A549 (cell line): ENCODE measurements around the gene ANKRD33. TPM values are rescaled to one million over a fixed set of nuclear protein-coding genes. Genes with fewer than 3 reads are reported as not detected.

Source experiments
- ATAC-seq, 2 experiments: fragments of 200-7000 bp in 1 of 2; fragments of >200 bp in 1 of 2; cut with Nextera tagmentation in 1 of 2; cut with Tn5 transposase in 1 of 2; 3 replicates each; pipeline versions ENCODE4 v1.8.0 to v1.9.1; 2018 to 2020; ENCODE audit warnings: mild to moderate bottlenecking in 1 of 2, moderate library complexity in 1 of 2
- CTCF ChIA-PET: fragments of 300-600 bp; sonication (Branson Sonifier 250); formaldehyde crosslinking; extraction: SDS; loops from one replicate; lab custom pipeline; 2021; ENCODE audit warnings: antibody characterized with exemption, inconsistent platforms; lab: Yijun Ruan, JAX
- POLR2A ChIA-PET: fragments of 350-600 bp; formaldehyde crosslinking; extraction: SDS; loops from one replicate; lab custom pipeline; 2021; ENCODE audit warnings: antibody characterized with exemption, inconsistent platforms; lab: Yijun Ruan, JAX
- DNase-seq, 2 experiments: peaks; one replicate each; pipeline versions ENCODE4 v3.0.0 to v3.0.0-alpha.2; 2011 to 2016; ENCODE audit warnings: low read depth in 1 of 2, low spot score in 1 of 2
- FAIRE-seq: peaks from 2 replicates; lab custom pipeline; 2011; peaks lifted over from hg19 to GRCh38; lab: Jason Lieb, UNC
- H3K27ac ChIP-seq, 2 experiments: fragments of >200 bp; sonication (Bioruptor Twin); formaldehyde crosslinking; 3 replicates each; pipeline ENCODE4 v1.5.1; 2016 to 2017
- H3K4me1 ChIP-seq: fragments of >200 bp; sonication (Bioruptor Twin); formaldehyde crosslinking; 3 replicates; pipeline ENCODE4 v1.6.1; 2016
- H3K4me2 ChIP-seq: fragments of >200 bp; sonication (Bioruptor Twin); formaldehyde crosslinking; 3 replicates; pipeline ENCODE4 v1.6.1; 2016
- H3K4me3 ChIP-seq: fragments of >200 bp; sonication (Bioruptor Twin); formaldehyde crosslinking; 3 replicates; pipeline ENCODE4 v1.5.1; 2016
- H3K9me3 ChIP-seq: fragments of >200 bp; sonication (Bioruptor Twin); formaldehyde crosslinking; 3 replicates; pipeline ENCODE4 v1.6.1; 2016
- BCL3 ChIP-seq: fragments of >200 bp; sonication (Bioruptor Twin); formaldehyde crosslinking; IDR thresholded peaks from 3 replicates; pipeline ENCODE4 v1.6.1; 2016
- BHLHE40 ChIP-seq: IDR thresholded peaks from 2 replicates; pipeline ENCODE4 v1.6.1; 2012; ENCODE audit warnings: low read depth, low read length, inconsistent platforms
- CBX2 ChIP-seq: fragments of 200-600 bp; sonication (generic); IDR thresholded peaks from 2 replicates; pipeline ENCODE4 v1.6.1; 2016; ENCODE audit warnings: low read depth, mild to moderate bottlenecking, borderline replicate concordance
- CBX8 ChIP-seq: fragments of 200-600 bp; sonication (generic); IDR thresholded peaks from 2 replicates; pipeline ENCODE4 v1.6.1; 2016
- EP300 ChIP-seq, 2 experiments: fragments of >200 bp; sonication (Bioruptor Twin); formaldehyde crosslinking; IDR thresholded peaks; 2 replicates in 1 of 2; 3 replicates in 1 of 2; pipeline ENCODE4 v1.6.1; 2016 to 2017
- FOXS1 ChIP-seq: fragments of 250-450 bp; sonication (Bioruptor Pico); IDR thresholded peaks from 2 replicates; pipeline ENCODE4 v1.5.0; 2020; ENCODE audit warnings: mild to moderate bottlenecking, moderate library complexity
- HEYL ChIP-seq: fragments of 250-450 bp; sonication (Bioruptor Pico); IDR thresholded peaks from 2 replicates; pipeline ENCODE4 v1.8.0; 2021; ENCODE audit warnings: mild to moderate bottlenecking, moderate library complexity
- HOXA7 ChIP-seq: fragments of 250-450 bp; sonication (Bioruptor Pico); IDR thresholded peaks from 2 replicates; pipeline ENCODE4 v1.5.0; 2020; ENCODE audit warnings: mild to moderate bottlenecking, moderate library complexity
- HOXB13 ChIP-seq: fragments of 250-450 bp; sonication (Bioruptor Pico); IDR thresholded peaks from 2 replicates; pipeline ENCODE4 v1.5.0; 2020; ENCODE audit warnings: low read depth, mild to moderate bottlenecking, moderate library complexity
- JUN ChIP-seq, 2 experiments: fragments of >200 bp; sonication (Bioruptor Twin); formaldehyde crosslinking; IDR thresholded peaks; 2 replicates in 1 of 2; 3 replicates in 1 of 2; pipeline ENCODE4 v1.6.1; 2016 to 2017
- JUNB ChIP-seq: fragments of >200 bp; sonication (Bioruptor Twin); formaldehyde crosslinking; IDR thresholded peaks from 2 replicates; pipeline ENCODE4 v1.6.1; 2016
- KDM1A ChIP-seq: fragments of 200-600 bp; sonication (generic); IDR thresholded peaks from 2 replicates; pipeline ENCODE4 v1.6.1; 2016; ENCODE audit warnings: low read depth, mild to moderate bottlenecking
- KDM5A ChIP-seq: fragments of 200-600 bp; sonication (generic); IDR thresholded peaks from 2 replicates; pipeline ENCODE4 v1.6.1; 2016; ENCODE audit warnings: antibody characterized with exemption, mild to moderate bottlenecking
- MAFK ChIP-seq: fragments of 450-650 bp; IDR thresholded peaks from 2 replicates; pipeline ENCODE4 v1.6.1; 2014; ENCODE audit not compliant: partially characterized antibody
- MYC ChIP-seq: IDR thresholded peaks from 2 replicates; pipeline ENCODE4 v1.6.1; 2012; ENCODE audit warnings: mild to moderate bottlenecking, inconsistent platforms, low read length, improper control_type of control experiment, borderline replicate concordance
- NFE2L2 ChIP-seq: fragments of 150-350 bp; conservative IDR thresholded peaks from 2 replicates; pipeline ENCODE4 v1.6.1; 2014; ENCODE audit warnings: low read length
- POLR2AphosphoS2 ChIP-seq: conservative IDR thresholded peaks from 2 replicates; pipeline ENCODE4 v1.6.1; 2012; ENCODE audit warnings: low read length, improper control_type of control experiment, inconsistent platforms
- RAD21 ChIP-seq, 2 experiments: fragments of >200 bp in 1 of 2; sonication (Bioruptor Twin) in 1 of 2; formaldehyde crosslinking in 1 of 2; IDR thresholded peaks in 1 of 2; conservative IDR thresholded peaks in 1 of 2; 2 replicates in 1 of 2; 3 replicates in 1 of 2; pipeline ENCODE4 v1.6.1; 2012 to 2018; ENCODE audit warnings: inconsistent platforms in 1 of 2
- RARB ChIP-seq: fragments of 250-450 bp; sonication (Bioruptor Pico); IDR thresholded peaks from 2 replicates; pipeline ENCODE4 v1.8.0; 2021; ENCODE audit warnings: mild to moderate bottlenecking, moderate library complexity
- RFX5 ChIP-seq: fragments of 450-650 bp; IDR thresholded peaks from 2 replicates; pipeline ENCODE4 v1.7.1; 2014; ENCODE audit warnings: antibody characterized with exemption, mild to moderate bottlenecking, moderate library complexity
- SREBF2 ChIP-seq: fragments of 450-650 bp; IDR thresholded peaks from 2 replicates; pipeline ENCODE4 v1.6.1; 2014; ENCODE audit warnings: mild to moderate bottlenecking, moderate library complexity
- TP53 ChIP-seq: fragments of 250-450 bp; sonication (Bioruptor Pico); IDR thresholded peaks from 2 replicates; pipeline ENCODE4 v1.5.0; 2021; ENCODE audit warnings: mild to moderate bottlenecking, moderate library complexity
- ZSCAN20 ChIP-seq: fragments of 250-450 bp; sonication (Bioruptor Pico); IDR thresholded peaks from 2 replicates; pipeline ENCODE4 v1.8.0; 2022; ENCODE audit warnings: mild to moderate bottlenecking, moderate library complexity
- WGBS: methylation state at CpG from one replicate; pipeline ENCODE4 v1.1.6; 2017; ENCODE audit errors: missing lambda C conversion rate; 5-methylcytosine and 5-hydroxymethylcytosine counted together
- polyA plus RNA-seq, 4 experiments: library from polyadenylated mRNA; depleted of rRNA in 3 of 4; stranded (reverse); fragments of >200 nt; fragmentation: RNase III in 1 of 4; extraction: RNeasy Plus Mini Kit Qiagen cat#74134 plus additional on column Dnase treatment in 1 of 4; gene quantifications; 2 replicates in 3 of 4; 3 replicates in 1 of 4; pipeline ENCODE4 v1.2.3, GENCODE V29; 2011 to 2017
- TF ChIP-seq, protein P1 (sequence below): IDR thresholded peaks from 2 replicates; pipeline ENCODE4 v1.6.1; 2012
- TF ChIP-seq, protein P2 (sequence below): fragments of 150-350 bp; IDR thresholded peaks from 2 replicates; pipeline ENCODE4 v1.6.1; 2014; ENCODE audit warnings: low read depth, mild to moderate bottlenecking, low read length

The ANKRD33 gene
- polyA plus RNA-seq, 2 of the 4 experiments (the other 2 are of a cell fraction) = not detected

DNA sequence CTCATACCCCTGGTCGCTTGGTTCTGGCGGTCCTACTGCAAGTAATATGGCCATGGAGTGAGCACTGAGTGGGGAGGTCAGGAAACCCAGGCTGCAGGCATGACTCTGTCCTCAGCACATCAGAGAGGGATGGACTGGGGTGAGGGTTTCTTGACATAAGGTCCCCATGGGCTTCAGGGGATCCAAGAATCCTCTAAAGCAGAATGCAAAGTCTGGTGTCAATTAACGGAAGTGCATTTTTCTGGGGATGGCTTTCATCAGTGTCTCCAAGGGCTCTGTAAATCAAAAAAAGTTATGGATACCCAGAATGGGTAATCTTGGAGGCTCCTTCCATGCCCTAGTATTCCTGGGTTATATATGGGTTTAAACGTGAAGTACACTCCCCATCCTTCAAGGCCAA lies 43.0 kb upstream of the ANKRD33 start:
- Histone ChIP-seq H3K4me2 (no peak overlapping the region), H3K4me1 (peaks cover 5% of the 10 kb centered on the region; the same call in 1 of the 3 replicates), H3K27ac (no peak overlapping the region), H3K4me3 (no peak overlapping the region), H3K9me3 (no peaks in the 10 kb centered on the region)
- POLR2A ChIA-PET = no interaction called here
- CTCF ChIA-PET = interaction anchor here (1.3 kb wide), 1 partner anchor 24 kb away, joined by 3 read pairs; no protein-coding TSS in a partner anchor
- DNase-seq (no peak), FAIRE-seq (no peak)
- TF ChIP-seq KDM5A (no peak), HOXB13 (CRISPR knock-in tag) (no peak), SREBF2 (no peak), MYC (no peak), EP300 (IDR thresholded peaks at IDR 0.05) (no peak), RARB (no peak), NFE2L2 (no peak), TP53 (CRISPR knock-in tag) (no peak), RAD21 (conservative IDR thresholded peaks at IDR 0.05 in 1 of 2, IDR thresholded peaks at IDR 0.05 in 1 of 2) (no peak), JUNB (no peak), FOXS1 (CRISPR knock-in tag) (no peak), RFX5 (no peak), JUN (IDR thresholded peaks at IDR 0.05) (no peak), HOXA7 (CRISPR knock-in tag) (no peak), POLR2AphosphoS2 (no peak), KDM1A (no peak), CBX8 (no peak), ZSCAN20 (CRISPR knock-in tag) (no peak)
- TF ChIP-seq, protein P1, sequence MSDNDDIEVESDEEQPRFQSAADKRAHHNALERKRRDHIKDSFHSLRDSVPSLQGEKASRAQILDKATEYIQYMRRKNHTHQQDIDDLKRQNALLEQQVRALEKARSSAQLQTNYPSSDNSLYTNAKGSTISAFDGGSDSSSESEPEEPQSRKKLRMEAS = no peak
- TF ChIP-seq, protein P2, sequence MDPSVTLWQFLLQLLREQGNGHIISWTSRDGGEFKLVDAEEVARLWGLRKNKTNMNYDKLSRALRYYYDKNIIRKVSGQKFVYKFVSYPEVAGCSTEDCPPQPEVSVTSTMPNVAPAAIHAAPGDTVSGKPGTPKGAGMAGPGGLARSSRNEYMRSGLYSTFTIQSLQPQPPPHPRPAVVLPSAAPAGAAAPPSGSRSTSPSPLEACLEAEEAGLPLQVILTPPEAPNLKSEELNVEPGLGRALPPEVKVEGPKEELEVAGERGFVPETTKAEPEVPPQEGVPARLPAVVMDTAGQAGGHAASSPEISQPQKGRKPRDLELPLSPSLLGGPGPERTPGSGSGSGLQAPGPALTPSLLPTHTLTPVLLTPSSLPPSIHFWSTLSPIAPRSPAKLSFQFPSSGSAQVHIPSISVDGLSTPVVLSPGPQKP = no peak
- TF ChIP-seq, all 56 proteins: peak for 0
- no peak for ATAC-seq
- WGBS = 72% methylated on average over 4 of the region's 4 CpGs

- Histone ChIP-seq H3K4me1 (peaks cover 5% of the 10 kb centered on the region; the same call in 1 of the 3 replicates), H3K4me3 (no peak overlapping the region), H3K27ac (no peak overlapping the region), H3K9me3 (no peaks in the 10 kb centered on the region), H3K4me2 (no peak overlapping the region)
- no peak for DNase-seq
- ChIA-PET CTCF (interaction anchor here (1.0 to 1.9 kb wide), 3 partner anchors 21 to 30 kb away, joined by 3 to 7 read pairs (median 5); no protein-coding TSS in a partner anchor), POLR2A (no interaction called here)
- ATAC-seq = no peak
- TF ChIP-seq, protein P2 = no peak
- no peak for TF ChIP-seq BHLHE40
- no peak for TF ChIP-seq HEYL (CRISPR knock-in tag)
- TF ChIP-seq BCL3 = no peak
- no peak for TF ChIP-seq KDM1A
- TF ChIP-seq, protein P1 = no peak
- no peak for TF ChIP-seq RAD21 (conservative IDR thresholded peaks at IDR 0.05 in 1 of 2, IDR thresholded peaks at IDR 0.05 in 1 of 2)
- TF ChIP-seq CBX2 = no peak
- TF ChIP-seq MAFK = no peak
- no peak for TF ChIP-seq HOXB13 (CRISPR knock-in tag)
- WGBS = 73% methylated on average over 7 of the region's 7 CpGs
- FAIRE-seq = no peak
Observed at GRCh38 chr12:51845482-51845881, 42.4 kb upstream of the ANKRD33 start.
